ENCODE data around the gene GPX6.

The GPX6 gene

DNA sequence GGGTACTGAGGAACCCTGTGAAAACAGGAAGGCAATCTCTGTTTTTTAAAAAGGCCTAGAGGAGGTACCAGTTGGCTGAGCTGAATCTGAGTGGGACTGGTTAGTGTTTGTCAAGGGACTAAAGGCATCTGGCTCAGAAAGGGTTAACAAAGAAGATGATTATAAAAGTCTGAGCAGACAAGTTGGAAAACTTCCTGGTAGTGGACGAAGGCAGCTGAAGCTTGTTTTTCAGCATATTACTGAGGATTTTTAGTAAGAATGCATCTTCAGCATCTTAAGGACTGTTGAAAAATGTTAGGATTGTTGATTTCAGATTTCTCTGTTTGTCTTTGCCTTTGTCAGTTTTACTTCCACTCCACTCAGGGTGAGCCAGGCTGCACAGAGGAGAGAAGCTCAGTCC is 15.2 kb upstream of the GPX6 start:
- no peaks in the 10 kb centered on the region for H3K36me3 ChIP-seq (ENCODE audit: control insufficient read depth in 2 of 2, insufficient read depth in 1 of 2, low read length in 2 of 2)
- H3K27ac ChIP-seq (ENCODE audit: extremely low read depth, low read depth, low read length), result no peak overlapping the region
- TF ChIP-seq GFI1B (tag by site-specific recombination; IDR thresholded peaks at IDR 0.05), result no peak
- TF ChIP-seq ZNF548 (tag by site-specific recombination; IDR thresholded peaks at IDR 0.05), result no peak
- TF ChIP-seq SALL2 (tag by site-specific recombination; IDR thresholded peaks at IDR 0.05; ENCODE audit: borderline replicate concordance), result no peak
- TF ChIP-seq ZNF132 (tag by site-specific recombination; IDR thresholded peaks at IDR 0.05; ENCODE audit: borderline replicate concordance), result no peak
- no peak for TF ChIP-seq SCRT1 (tag by site-specific recombination; IDR thresholded peaks at IDR 0.05; ENCODE audit: borderline replicate concordance)
- no peak for TF ChIP-seq BCL11B (tag by site-specific recombination; IDR thresholded peaks at IDR 0.05; ENCODE audit: low read depth)
- TF ChIP-seq ZNF530 (tag by site-specific recombination; IDR thresholded peaks at IDR 0.05; ENCODE audit: low read depth), result no peak
- TF ChIP-seq ZNF221 (tag by site-specific recombination; IDR thresholded peaks at IDR 0.05; ENCODE audit: borderline replicate concordance), result no peak
- TF ChIP-seq, protein P1, sequence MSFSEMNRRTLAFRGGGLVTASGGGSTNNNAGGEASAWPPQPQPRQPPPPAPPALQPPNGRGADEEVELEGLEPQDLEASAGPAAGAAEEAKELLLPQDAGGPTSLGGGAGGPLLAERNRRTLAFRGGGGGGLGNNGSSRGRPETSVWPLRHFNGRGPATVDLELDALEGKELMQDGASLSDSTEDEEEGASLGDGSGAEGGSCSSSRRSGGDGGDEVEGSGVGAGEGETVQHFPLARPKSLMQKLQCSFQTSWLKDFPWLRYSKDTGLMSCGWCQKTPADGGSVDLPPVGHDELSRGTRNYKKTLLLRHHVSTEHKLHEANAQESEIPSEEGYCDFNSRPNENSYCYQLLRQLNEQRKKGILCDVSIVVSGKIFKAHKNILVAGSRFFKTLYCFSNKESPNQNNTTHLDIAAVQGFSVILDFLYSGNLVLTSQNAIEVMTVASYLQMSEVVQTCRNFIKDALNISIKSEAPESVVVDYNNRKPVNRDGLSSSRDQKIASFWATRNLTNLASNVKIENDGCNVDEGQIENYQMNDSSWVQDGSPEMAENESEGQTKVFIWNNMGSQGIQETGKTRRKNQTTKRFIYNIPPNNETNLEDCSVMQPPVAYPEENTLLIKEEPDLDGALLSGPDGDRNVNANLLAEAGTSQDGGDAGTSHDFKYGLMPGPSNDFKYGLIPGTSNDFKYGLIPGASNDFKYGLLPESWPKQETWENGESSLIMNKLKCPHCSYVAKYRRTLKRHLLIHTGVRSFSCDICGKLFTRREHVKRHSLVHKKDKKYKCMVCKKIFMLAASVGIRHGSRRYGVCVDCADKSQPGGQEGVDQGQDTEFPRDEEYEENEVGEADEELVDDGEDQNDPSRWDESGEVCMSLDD (tag by site-specific recombination; IDR thresholded peaks at IDR 0.05), result no peak
- no peak for TF ChIP-seq GLI4 (tag by site-specific recombination; IDR thresholded peaks at IDR 0.05)
- TF ChIP-seq, protein P2, sequence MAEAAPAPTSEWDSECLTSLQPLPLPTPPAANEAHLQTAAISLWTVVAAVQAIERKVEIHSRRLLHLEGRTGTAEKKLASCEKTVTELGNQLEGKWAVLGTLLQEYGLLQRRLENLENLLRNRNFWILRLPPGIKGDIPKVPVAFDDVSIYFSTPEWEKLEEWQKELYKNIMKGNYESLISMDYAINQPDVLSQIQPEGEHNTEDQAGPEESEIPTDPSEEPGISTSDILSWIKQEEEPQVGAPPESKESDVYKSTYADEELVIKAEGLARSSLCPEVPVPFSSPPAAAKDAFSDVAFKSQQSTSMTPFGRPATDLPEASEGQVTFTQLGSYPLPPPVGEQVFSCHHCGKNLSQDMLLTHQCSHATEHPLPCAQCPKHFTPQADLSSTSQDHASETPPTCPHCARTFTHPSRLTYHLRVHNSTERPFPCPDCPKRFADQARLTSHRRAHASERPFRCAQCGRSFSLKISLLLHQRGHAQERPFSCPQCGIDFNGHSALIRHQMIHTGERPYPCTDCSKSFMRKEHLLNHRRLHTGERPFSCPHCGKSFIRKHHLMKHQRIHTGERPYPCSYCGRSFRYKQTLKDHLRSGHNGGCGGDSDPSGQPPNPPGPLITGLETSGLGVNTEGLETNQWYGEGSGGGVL (tag by site-specific recombination; IDR thresholded peaks at IDR 0.05), result no peak
- ChIA-PET CTCF (interaction anchor here (0.5 to 5.0 kb wide), 7 partner anchors 12 to 157 kb away, joined by 3 to 24 read pairs (median 3); partner anchors contain the start of gene GPX6), POLR2A (interaction anchor here (0.7 to 1.3 kb wide), 2 partner anchors 8 to 87 kb away, joined by 3 read pairs; partner anchors contain the start of gene ZSCAN23)
- no peak overlapping the region for H3K4me3 ChIP-seq (ENCODE audit: low read depth, low read length)
- no peaks in the 10 kb centered on the region for H3K4me1 ChIP-seq (ENCODE audit: control insufficient read depth, insufficient read depth, low read length)
- no peaks in the 10 kb centered on the region for H3K9me3 ChIP-seq (ENCODE audit: control insufficient read depth, insufficient read depth, low read depth, low read length)

DNA sequence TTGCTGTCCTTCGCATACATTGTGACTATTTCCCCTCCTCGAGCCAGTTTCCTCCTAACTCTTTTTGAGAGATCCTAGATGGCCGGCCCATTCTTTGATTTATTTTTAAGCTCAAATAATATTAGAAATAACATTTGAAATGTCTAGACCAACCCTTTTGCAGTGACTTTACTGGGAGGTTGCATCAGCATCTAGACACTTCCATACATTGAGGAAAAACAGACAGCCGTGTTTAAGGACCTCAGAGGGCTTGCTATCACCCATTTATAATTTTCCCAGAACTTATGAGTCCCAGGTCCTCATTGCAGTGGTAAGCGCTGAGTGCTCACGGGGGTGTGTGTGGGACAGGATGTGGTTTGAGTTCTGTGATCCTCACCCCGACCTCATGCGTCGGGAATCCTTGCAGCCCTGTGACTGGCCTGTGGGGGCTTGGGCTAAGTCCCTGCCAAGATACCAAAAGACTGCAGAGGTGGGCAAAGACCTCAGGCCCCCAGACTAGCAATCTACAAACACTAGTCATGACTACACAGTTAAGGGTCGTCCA is 10.0 kb upstream of the GPX6 start, which contains the start of gene GPX5:
TSS of gene GPX5 (plus strand) at position 386 of the 544 bp plus-strand sequence. CDS start at position 519, 133 bp downstream.
- H3K4me3 ChIP-seq (ENCODE audit: low read depth, low read length), result no peak within 1 kb of the TSS
- H3K36me3 ChIP-seq (ENCODE audit: control insufficient read depth in 2 of 2, insufficient read depth in 1 of 2, low read length in 2 of 2), result no peaks in the 10 kb centered on the region
- no peak within 1 kb of the TSS for H3K27ac ChIP-seq (ENCODE audit: extremely low read depth, low read depth, low read length)
- 0 out of 2 replicates have a peak, but pooled peaks cover 3% of the 10 kb centered on the region for H3K4me1 ChIP-seq (ENCODE audit: control insufficient read depth, insufficient read depth, low read length)
- no peaks in the 10 kb centered on the region for H3K9me3 ChIP-seq (ENCODE audit: control insufficient read depth, insufficient read depth, low read depth, low read length)
- TF ChIP-seq ZNF658 (tag by site-specific recombination; IDR thresholded peaks at IDR 0.05) (no peak), ZNF366 (tag by site-specific recombination; conservative IDR thresholded peaks at IDR 0.05) (no peak), ZFHX2 (tag by site-specific recombination; conservative IDR thresholded peaks at IDR 0.05) (peak; percentile 39; the same call in 1 of the 2 replicates), EGR2 (tag by site-specific recombination; IDR thresholded peaks at IDR 0.05; ENCODE audit: low read depth) (peak; percentile 40; the same call in 1 of the 2 replicates)
- ChIA-PET POLR2A (no interaction called here), CTCF (interaction anchor here (0.5 to 0.9 kb wide), 3 partner anchors 20 to 607 kb away, joined by 3 to 4 read pairs (median 3); no protein-coding TSS in a partner anchor)

DNA sequence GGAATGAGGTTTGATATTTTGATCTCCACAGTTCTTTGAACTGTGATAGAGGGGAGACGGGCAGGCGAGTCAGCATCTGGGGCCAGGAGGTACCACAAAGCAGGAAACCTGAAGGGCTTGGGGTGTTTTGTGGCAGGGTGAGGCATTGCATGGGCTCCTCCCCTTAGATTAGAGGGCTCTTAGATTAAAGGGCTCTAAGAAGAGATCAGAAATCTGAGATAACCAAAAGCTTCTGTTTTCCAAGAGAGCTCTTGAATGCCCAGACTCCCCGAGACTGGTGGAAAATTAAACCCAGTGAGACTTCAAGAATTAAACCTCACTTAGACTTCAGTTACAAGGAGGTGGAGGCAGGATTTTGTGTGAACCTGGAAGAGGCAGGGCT is 7.6 kb upstream of the GPX6 start:
- TF ChIP-seq SP7 (tag by site-specific recombination; IDR thresholded peaks at IDR 0.05) (peak; percentile 71), ZNF416 (tag by site-specific recombination; IDR thresholded peaks at IDR 0.05) (no peak)
- TF ChIP-seq, protein P3, sequence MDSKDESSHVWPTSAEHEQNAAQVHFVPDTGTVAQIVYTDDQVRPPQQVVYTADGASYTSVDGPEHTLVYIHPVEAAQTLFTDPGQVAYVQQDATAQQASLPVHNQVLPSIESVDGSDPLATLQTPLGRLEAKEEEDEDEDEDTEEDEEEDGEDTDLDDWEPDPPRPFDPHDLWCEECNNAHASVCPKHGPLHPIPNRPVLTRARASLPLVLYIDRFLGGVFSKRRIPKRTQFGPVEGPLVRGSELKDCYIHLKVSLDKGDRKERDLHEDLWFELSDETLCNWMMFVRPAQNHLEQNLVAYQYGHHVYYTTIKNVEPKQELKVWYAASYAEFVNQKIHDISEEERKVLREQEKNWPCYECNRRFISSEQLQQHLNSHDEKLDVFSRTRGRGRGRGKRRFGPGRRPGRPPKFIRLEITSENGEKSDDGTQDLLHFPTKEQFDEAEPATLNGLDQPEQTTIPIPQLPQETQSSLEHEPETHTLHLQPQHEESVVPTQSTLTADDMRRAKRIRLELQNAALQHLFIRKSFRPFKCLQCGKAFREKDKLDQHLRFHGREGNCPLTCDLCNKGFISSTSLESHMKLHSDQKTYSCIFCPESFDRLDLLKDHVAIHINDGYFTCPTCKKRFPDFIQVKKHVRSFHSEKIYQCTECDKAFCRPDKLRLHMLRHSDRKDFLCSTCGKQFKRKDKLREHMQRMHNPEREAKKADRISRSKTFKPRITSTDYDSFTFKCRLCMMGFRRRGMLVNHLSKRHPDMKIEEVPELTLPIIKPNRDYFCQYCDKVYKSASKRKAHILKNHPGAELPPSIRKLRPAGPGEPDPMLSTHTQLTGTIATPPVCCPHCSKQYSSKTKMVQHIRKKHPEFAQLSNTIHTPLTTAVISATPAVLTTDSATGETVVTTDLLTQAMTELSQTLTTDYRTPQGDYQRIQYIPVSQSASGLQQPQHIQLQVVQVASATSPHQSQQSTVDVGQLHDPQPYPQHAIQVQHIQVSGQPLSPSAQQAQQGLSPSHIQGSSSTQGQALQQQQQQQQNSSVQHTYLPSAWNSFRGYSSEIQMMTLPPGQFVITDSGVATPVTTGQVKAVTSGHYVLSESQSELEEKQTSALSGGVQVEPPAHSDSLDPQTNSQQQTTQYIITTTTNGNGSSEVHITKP (tag by site-specific recombination; IDR thresholded peaks at IDR 0.05), result peak; percentile 70
- Histone ChIP-seq H3K36me3 (ENCODE audit: control insufficient read depth in 2 of 2, insufficient read depth in 1 of 2, low read length in 2 of 2) (no peaks in the 10 kb centered on the region), H3K4me3 (ENCODE audit: low read depth, low read length) (no peak overlapping the region), H3K27ac (ENCODE audit: extremely low read depth, low read depth, low read length) (no peak overlapping the region), H3K4me1 (ENCODE audit: control insufficient read depth, insufficient read depth, low read length) (0 out of 2 replicates have a peak, but pooled peaks cover 3% of the 10 kb centered on the region), H3K9me3 (ENCODE audit: control insufficient read depth, insufficient read depth, low read depth, low read length) (no peaks in the 10 kb centered on the region)
- CTCF ChIA-PET, result interaction anchor here (0.6 to 2.1 kb wide), 6 partner anchors 10 to 1045 kb away, joined by 3 to 7 read pairs (median 3); no protein-coding TSS in a partner anchor
- POLR2A ChIA-PET, result interaction anchor here (0.8 kb wide), 1 partner anchor 8 kb away, joined by 3 read pairs; no protein-coding TSS in a partner anchor
